WTC11 (cell line): Measurements from ENCODE around the gene AHCYL1. TPM values are rescaled to one million over a fixed set of nuclear protein-coding genes. Genes with fewer than 3 reads are reported as not detected.

ENCODE experiments used
- ATAC-seq: fragments of 200-7000 bp; cut with Tn5 transposase; 2 replicates; pipeline ENCODE4 v1.10.0; 2021; ENCODE audit warnings: mild to moderate bottlenecking, moderate library complexity
- CTCF ChIA-PET: fragments of 300-600 bp; sonication (Branson Sonifier 250); formaldehyde crosslinking; loops from one replicate; lab custom pipeline; 2021; ENCODE audit warnings: antibody characterized with exemption; lab: Charles Lee
- POLR2A ChIA-PET: fragments of 350-600 bp; sonication (Branson Sonifier 250); formaldehyde crosslinking; loops from one replicate; lab custom pipeline; 2021; ENCODE audit warnings: antibody characterized with exemption; lab: Charles Lee
- DNase-seq: peaks from one replicate; pipeline ENCODE4 v3.0.0; 2021; ENCODE audit warnings: low spot score
- H3K27ac Mint-ChIP-seq: 2 replicates; pipeline ENCODE4 v1.8.0; 2021; ENCODE audit warnings: mixed read lengths
- H3K27me3 Mint-ChIP-seq: 2 replicates; pipeline ENCODE4 v1.8.0; 2021; ENCODE audit warnings: low read depth, mild to moderate bottlenecking, moderate library complexity, mixed read lengths
- H3K36me3 Mint-ChIP-seq: 2 replicates; pipeline ENCODE4 v1.8.0; 2021; ENCODE audit warnings: mixed read lengths
- H3K4me1 Mint-ChIP-seq: 2 replicates; pipeline ENCODE4 v1.8.0; 2022; ENCODE audit warnings: mixed read lengths
- H3K4me3 Mint-ChIP-seq: 2 replicates; pipeline ENCODE4 v1.8.0; 2021; ENCODE audit warnings: mild to moderate bottlenecking, moderate library complexity, mixed read lengths
- H3K9me3 Mint-ChIP-seq: 2 replicates; pipeline ENCODE4 v1.8.0; 2021; ENCODE audit warnings: mixed read lengths
- ARID4B ChIP-seq: sonication (generic); formaldehyde crosslinking; IDR thresholded peaks from 2 replicates; pipeline ENCODE4 v1.8.0; 2023; ENCODE audit warnings: missing genetic modification reagents, mild to moderate bottlenecking, borderline replicate concordance
- ATF6 ChIP-seq: sonication (generic); formaldehyde crosslinking; IDR thresholded peaks from 2 replicates; pipeline ENCODE4 v1.8.1; 2023; ENCODE audit warnings: mild to moderate bottlenecking, missing genetic modification reagents
- CTCF ChIP-seq: fragments of 200-600 bp; IDR thresholded peaks from 2 replicates; pipeline ENCODE4 v1.8.0; 2022; ENCODE audit warnings: antibody characterized with exemption
- ERG ChIP-seq: fragments of 250-450 bp; sonication (Bioruptor Pico); IDR thresholded peaks from 2 replicates; pipeline ENCODE4 v1.8.0; 2021; ENCODE audit warnings: mild to moderate bottlenecking
- FOXP1 ChIP-seq: sonication (generic); formaldehyde crosslinking; IDR thresholded peaks from 2 replicates; pipeline ENCODE4 v1.8.0; 2022; ENCODE audit warnings: missing genetic modification reagents, mild to moderate bottlenecking, moderate library complexity, borderline replicate concordance
- GRHL2 ChIP-seq: fragments of 250-450 bp; sonication (Bioruptor Pico); IDR thresholded peaks from 2 replicates; pipeline ENCODE4 v1.8.0; 2022; ENCODE audit warnings: mild to moderate bottlenecking, moderate library complexity; ENCODE audit not compliant: insufficient replicate concordance, severe bottlenecking
- MAX ChIP-seq: sonication (generic); formaldehyde crosslinking; IDR thresholded peaks from 2 replicates; pipeline ENCODE4 v1.8.0; 2022; ENCODE audit warnings: mild to moderate bottlenecking, missing genetic modification reagents
- MLX ChIP-seq: sonication (generic); formaldehyde crosslinking; IDR thresholded peaks from 2 replicates; pipeline ENCODE4 v1.8.1; 2023; ENCODE audit warnings: mild to moderate bottlenecking, missing genetic modification reagents, moderate library complexity
- PRDM15 ChIP-seq: sonication (generic); formaldehyde crosslinking; IDR thresholded peaks from 2 replicates; pipeline ENCODE4 v1.8.0; 2022; ENCODE audit warnings: missing genetic modification reagents
- RELA ChIP-seq: sonication (generic); formaldehyde crosslinking; IDR thresholded peaks from 2 replicates; pipeline ENCODE4 v1.8.1; 2022; ENCODE audit warnings: missing genetic modification reagents, mild to moderate bottlenecking, borderline replicate concordance
- ZNF281 ChIP-seq: sonication (generic); formaldehyde crosslinking; IDR thresholded peaks from 2 replicates; pipeline ENCODE4 v1.8.0; 2023; ENCODE audit warnings: mild to moderate bottlenecking, missing genetic modification reagents
- ZNF396 ChIP-seq: fragments of 250-450 bp; sonication (Bioruptor Pico); IDR thresholded peaks from 2 replicates; pipeline ENCODE4 v1.8.0; 2021; ENCODE audit warnings: mild to moderate bottlenecking, moderate library complexity, borderline replicate concordance
- ZNF532 ChIP-seq: fragments of 250-450 bp; sonication (Bioruptor Pico); IDR thresholded peaks from 2 replicates; pipeline ENCODE4 v1.9.0; 2021; ENCODE audit warnings: mild to moderate bottlenecking, borderline replicate concordance
- total RNA-seq: library from RNA; stranded (reverse); gene quantifications from 3 replicates; pipeline ENCODE4 v1.2.3, GENCODE V29; 2021

AHCYL1 gene
- total RNA-seq, 1 experiment from 2014 or later = 92.1 TPM

GRCh38 chr1:110017792-110018191, 33.2 kb downstream of the AHCYL1 start:
- Mint-ChIP-seq H3K27me3 (no peaks in the 10 kb centered on the region), H3K9me3 (no peaks in the 10 kb centered on the region), H3K4me1 (no peaks in the 10 kb centered on the region), H3K36me3 (peaks cover 89% of the 10 kb centered on the region), H3K4me3 (no peak overlapping the region), H3K27ac (no peak overlapping the region)
- CTCF ChIA-PET = no interaction called here
- ATAC-seq (no peak), DNase-seq (no peak)
- POLR2A ChIA-PET = no interaction called here
- TF ChIP-seq PRDM15 (CRISPR knock-in tag) (no peak), CTCF (no peak), ATF6 (no peak), MAX (CRISPR knock-in tag) (no peak), MLX (CRISPR knock-in tag) (no peak), RELA (no peak), ZNF281 (CRISPR knock-in tag) (no peak), FOXP1 (no peak), ERG (CRISPR knock-in tag) (no peak), ARID4B (no peak), GRHL2 (CRISPR knock-in tag) (no peak), ZNF532 (CRISPR knock-in tag) (no peak), ZNF396 (CRISPR knock-in tag) (no peak)
